Aorta (tissue), 5 donors: ENCODE results near the gene PARM1. TPM values are rescaled to one million over a fixed set of nuclear protein-coding genes. Genes with fewer than 3 reads are reported as not detected.

Experiments used
- ATAC-seq: fragments of 200-7000 bp; cut with Tn5 transposase; one replicate; pipeline ENCODE4 v1.9.1; 2022; ENCODE audit warnings: moderate library complexity; ENCODE audit not compliant: low FRiP score
- DNase-seq, 2 donors: peaks; one replicate each; pipeline ENCODE4 v3.0.0-alpha.2; 2020
- H3K27ac ChIP-seq, 2 donors: one replicate each; pipeline ENCODE4 v1.5.1; 2013; ENCODE audit warnings: low read length in 2 of 2, mild to moderate bottlenecking in 2 of 2, moderate library complexity in 2 of 2, control low read depth in 1 of 2, inconsistent platforms in 1 of 2, low read depth in 1 of 2
- H3K27me3 ChIP-seq, 2 donors: one replicate each; pipeline ENCODE4 v1.6.1; 2013; ENCODE audit warnings: control low read depth in 1 of 2, low read length in 1 of 2, mild to moderate bottlenecking in 1 of 2, moderate library complexity in 1 of 2; ENCODE audit not compliant: insufficient read depth in 2 of 2, control insufficient read depth in 1 of 2
- H3K36me3 ChIP-seq, 2 donors: one replicate each; pipeline ENCODE4 v1.6.1; 2013; ENCODE audit warnings: control low read depth in 1 of 2, low read length in 1 of 2, mild to moderate bottlenecking in 1 of 2; ENCODE audit not compliant: insufficient read depth in 2 of 2, control insufficient read depth in 1 of 2
- H3K4me1 ChIP-seq, 2 donors: one replicate each; pipeline ENCODE4 v1.6.1; 2013; ENCODE audit warnings: low read length in 2 of 2, control low read depth in 1 of 2, mild to moderate bottlenecking in 1 of 2, moderate library complexity in 1 of 2; ENCODE audit not compliant: insufficient read depth in 2 of 2, control insufficient read depth in 1 of 2
- H3K4me3 ChIP-seq, 2 donors: one replicate each; pipeline ENCODE4 v1.5.1; 2013; ENCODE audit warnings: low read length in 2 of 2, control low read depth in 1 of 2, mild to moderate bottlenecking in 1 of 2
- H3K9me3 ChIP-seq: one replicate; pipeline ENCODE4 v1.6.1; 2013; ENCODE audit warnings: mild to moderate bottlenecking, low read length; ENCODE audit not compliant: control insufficient read depth
- WGBS, 2 donors: extraction: QIAGEN DNeasy Blood & Tissue Kit; methylation state at CpG; one replicate each; pipeline ENCODE4 v1.1.7; 2013; 5-methylcytosine and 5-hydroxymethylcytosine counted together
- intact Hi-C, 2 donors: fragments of 100-400 bp; cut with DNase I; formaldehyde crosslinking; loops; one replicate each; pipeline versions ENCODE4 v1.14.2 to v1.15.0; 2022
- polyA plus RNA-seq, 2 donors: library from polyadenylated mRNA; stranded (reverse); fragments of 200-250 nt; gene quantifications; one replicate each; pipeline ENCODE4 v1.2.3, GENCODE V29; 2013
- total RNA-seq, 2 donors: library from RNA; stranded (reverse); fragmentation: NEBNext Ultra II Directional; extraction: Animal tissue kit (Norgen Biotek cat#: 25700); gene quantifications; one replicate each; pipeline ENCODE4 v1.2.1, GENCODE V29; 2021
- donor health status: healthy with polysubstance abuse.
- donor health status: Bipolar disorder and iron deficiency.
- donor health status: DM: no; HTN: no; CAD: no.
- donor health status: DM: no; HTN: no; CAD: no.
- donor health status: DM: yes; HTN: yes; CAD: no.

The PARM1 gene
- total and polyA plus RNA-seq, 4 donors, result 42.6 to 202 (median 80.4) TPM

DNA sequence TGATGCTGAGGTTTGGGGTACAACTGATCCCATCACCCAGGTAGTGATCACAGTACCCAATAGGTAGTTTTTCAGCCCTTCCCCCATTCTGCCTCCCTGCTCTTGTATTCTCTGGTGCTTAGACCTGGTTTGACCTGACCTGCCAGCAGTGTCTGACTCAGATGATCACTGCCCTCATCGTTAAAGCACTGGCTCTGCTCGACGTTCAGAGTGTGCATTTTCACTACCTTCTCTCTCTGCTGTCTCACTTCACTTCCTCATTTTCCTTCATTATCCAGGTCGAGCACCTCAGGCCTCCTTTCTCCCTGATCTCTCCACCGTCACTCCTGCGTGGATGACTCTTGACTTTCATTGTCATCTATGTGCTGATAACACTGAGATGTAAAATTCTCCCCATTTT is 83.6 kb downstream of the PARM1 start:
- Histone ChIP-seq H3K27ac (no peak overlapping the region), H3K4me3 (no peak overlapping the region), H3K9me3 (no peaks in the 10 kb centered on the region), H3K4me1 (no peaks in the 10 kb centered on the region), H3K36me3 (peaks cover 0 to 7% of the 10 kb centered on the region in 2 donors), H3K27me3 (no peaks in the 10 kb centered on the region)
- DNase-seq (no peak), ATAC-seq (no peak)
- 76 to 77% methylated on average over 6 of the region's 6 CpGs for WGBS, 2 donors
- intact Hi-C loops, result no loop called here

GRCh38 chr4:75018811-75019479 is 86.0 kb downstream of the PARM1 start:
- no peaks in the 10 kb centered on the region for H3K27me3 ChIP-seq
- H3K9me3 ChIP-seq, result no peaks in the 10 kb centered on the region
- WGBS, 2 donors, result 88 to 89% methylated on average over 3 of the region's 3 CpGs
- no peaks in the 10 kb centered on the region for H3K4me1 ChIP-seq
- intact Hi-C loops, result no loop called here
- no peak overlapping the region for H3K4me3 ChIP-seq
- ATAC-seq, result no peak
- H3K27ac ChIP-seq, result no peak overlapping the region
- H3K36me3 ChIP-seq, result peaks cover 0 to 1% of the 10 kb centered on the region in 2 donors
- DNase-seq, result no peak

- 91 to 92% methylated on average over 5 of the region's 5 CpGs for WGBS, 2 donors
- H3K36me3 ChIP-seq, result peaks cover 1 to 5% of the 10 kb centered on the region in 2 donors
- H3K27me3 ChIP-seq, result no peaks in the 10 kb centered on the region
- intact Hi-C loops, result no loop called here
- DNase-seq, result no peak
- H3K4me1 ChIP-seq, result no peaks in the 10 kb centered on the region
- no peaks in the 10 kb centered on the region for H3K9me3 ChIP-seq
- H3K4me3 ChIP-seq, result no peak overlapping the region
- ATAC-seq, result no peak
- no peak overlapping the region for H3K27ac ChIP-seq
Measured at GRCh38 chr4:75025431-75025830, 92.5 kb downstream of the PARM1 start.

DNA sequence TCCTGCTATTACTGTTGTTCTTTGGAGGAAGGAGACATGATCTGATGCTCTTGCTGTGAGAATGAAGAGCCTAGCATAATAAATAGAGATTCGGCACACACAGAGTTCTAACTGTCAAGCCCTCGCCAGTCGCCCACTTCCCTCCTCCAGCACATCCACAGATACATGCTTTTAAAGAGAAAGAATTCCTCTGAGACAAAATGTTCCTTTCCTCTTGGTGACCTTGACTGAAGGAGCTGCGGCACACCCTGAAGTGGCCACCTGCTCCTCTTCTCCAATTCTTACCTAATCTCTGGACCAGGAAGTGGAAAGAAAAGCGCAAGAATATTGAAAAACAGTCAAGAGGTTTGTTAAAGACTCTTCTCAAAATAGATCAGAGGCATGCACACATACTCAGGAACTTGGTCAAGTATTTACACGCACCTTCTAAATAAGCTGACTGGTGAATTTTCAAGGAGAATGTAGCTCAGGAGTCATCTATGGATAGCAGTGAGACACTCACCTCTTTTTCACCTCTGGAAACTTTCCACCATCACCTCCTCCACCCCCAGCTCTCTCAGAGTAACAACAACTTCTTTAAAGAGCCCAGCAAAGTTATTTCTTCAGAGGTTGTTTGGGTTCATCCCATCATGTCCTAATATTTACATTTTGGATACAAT is 95.4 kb downstream of the PARM1 start:
- H3K9me3 ChIP-seq, result no peaks in the 10 kb centered on the region
- 89 to 95% methylated on average over 6 of the region's 6 CpGs for whole genome bisulfite sequencing, 2 donors
- H3K27me3 ChIP-seq, result no peaks in the 10 kb centered on the region
- no peaks in the 10 kb centered on the region for H3K4me1 ChIP-seq
- intact Hi-C loops, result no loop called here
- no peak for DNase-seq
- no peak for ATAC-seq
- no peak overlapping the region for H3K4me3 ChIP-seq
- H3K27ac ChIP-seq, result no peak overlapping the region
- peaks cover 0 to 5% of the 10 kb centered on the region in 2 donors for H3K36me3 ChIP-seq

DNA sequence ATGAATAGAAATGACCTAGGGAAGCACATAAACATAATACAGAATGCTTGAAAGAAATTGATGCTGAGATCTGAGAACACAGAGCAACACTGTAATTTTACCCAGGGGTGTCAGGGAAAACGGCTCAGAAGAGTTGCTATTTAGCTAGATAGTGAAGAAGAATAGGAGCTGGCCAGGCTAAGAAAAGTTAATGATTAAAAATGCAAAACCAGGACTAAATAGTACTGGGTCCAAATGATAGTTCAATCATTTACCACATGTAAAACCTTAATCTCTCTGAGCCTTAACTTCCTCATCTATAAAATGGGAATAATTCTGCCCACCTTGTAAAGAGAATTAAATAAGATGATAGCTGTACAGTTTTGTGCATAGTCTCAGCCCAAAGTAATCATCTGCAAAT is 97.1 kb downstream of the PARM1 start:
- no peak overlapping the region for H3K27ac ChIP-seq
- intact Hi-C loops, result no loop called here
- ATAC-seq (no peak), DNase-seq (no peak)
- peaks cover 2 to 3% of the 10 kb centered on the region in 2 donors for H3K36me3 ChIP-seq
- no peaks in the 10 kb centered on the region for H3K4me1 ChIP-seq
- WGBS, 2 donors, result 91 to 95% methylated on average over 1 of the region's 1 CpG
- no peak overlapping the region for H3K4me3 ChIP-seq
- H3K9me3 ChIP-seq, result no peaks in the 10 kb centered on the region
- H3K27me3 ChIP-seq, result no peaks in the 10 kb centered on the region

DNA sequence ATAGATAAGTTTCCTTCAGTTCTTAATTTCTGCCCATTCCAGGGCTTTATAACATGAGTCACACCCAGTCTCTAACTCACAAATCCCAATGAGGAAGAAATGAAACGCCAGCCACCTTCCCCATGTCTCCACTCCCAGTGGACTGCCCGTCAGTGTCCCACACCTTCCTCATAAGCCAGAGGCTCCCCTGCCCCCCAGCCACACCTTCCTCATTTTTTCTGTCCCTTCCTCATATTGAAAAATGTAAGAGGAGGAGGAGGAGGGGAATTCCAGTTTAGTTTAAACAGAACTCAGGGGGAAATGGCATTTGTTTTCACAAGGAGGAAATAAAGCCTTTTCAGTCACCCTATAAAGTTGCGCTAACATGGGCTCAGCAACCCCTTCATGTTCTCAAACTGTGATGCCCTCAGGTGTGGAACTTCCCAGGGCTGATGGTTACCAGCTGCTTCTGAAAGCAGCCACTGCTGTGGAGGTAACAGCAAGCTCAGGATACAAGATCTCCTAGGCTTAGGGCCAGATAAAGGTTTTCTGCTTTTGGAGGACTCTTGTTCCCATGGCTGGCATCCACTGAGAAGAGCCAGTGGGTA is 97.8 kb downstream of the PARM1 start:
- Histone ChIP-seq H3K27ac (no peak overlapping the region), H3K4me1 (no peaks in the 10 kb centered on the region), H3K36me3 (peaks cover 0 to 2% of the 10 kb centered on the region in 2 donors), H3K4me3 (no peak overlapping the region), H3K9me3 (no peaks in the 10 kb centered on the region), H3K27me3 (no peaks in the 10 kb centered on the region)
- ATAC-seq, result no peak
- intact Hi-C loops, result no loop called here
- peak in 1 of 2 donors; percentile 57 for DNase-seq
- 90 to 95% methylated on average over 3 of the region's 3 CpGs for WGBS, 2 donors

GRCh38 chr4:75031775-75032174 is 98.9 kb downstream of the PARM1 start:
- DNase-seq (no peak), ATAC-seq (no peak)
- H3K4me3 ChIP-seq, result no peak overlapping the region
- H3K36me3 ChIP-seq, result peaks cover 0 to 2% of the 10 kb centered on the region in 2 donors
- H3K27me3 ChIP-seq, result no peaks in the 10 kb centered on the region
- no peaks in the 10 kb centered on the region for H3K9me3 ChIP-seq
- H3K27ac ChIP-seq, result no peak overlapping the region
- 91 to 95% methylated on average over 1 of the region's 1 CpG for WGBS, 2 donors
- H3K4me1 ChIP-seq, result no peaks in the 10 kb centered on the region
- intact Hi-C loops, result no loop called here

DNA sequence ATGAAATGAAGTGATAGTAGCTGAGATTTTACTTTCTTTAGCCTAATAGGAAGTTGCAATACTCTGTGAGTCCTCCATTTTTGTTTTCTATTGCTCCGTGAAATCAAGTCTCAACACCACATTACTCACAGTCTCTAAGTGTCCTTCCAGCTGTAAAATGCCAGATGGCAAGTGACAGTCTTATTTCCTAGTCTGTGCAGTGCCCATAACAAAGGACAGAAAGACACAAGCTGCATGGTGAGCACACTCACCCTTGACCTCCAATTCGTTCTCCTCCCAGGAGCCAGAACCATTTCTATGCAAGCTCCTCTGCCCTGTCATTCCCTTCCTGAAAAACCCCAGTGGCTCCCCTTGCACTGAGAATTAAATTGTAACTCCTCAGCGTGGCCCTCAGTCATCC is 101.6 kb downstream of the PARM1 start:
- DNase-seq (no peak), ATAC-seq (no peak)
- no peaks in the 10 kb centered on the region for H3K27me3 ChIP-seq
- WGBS, 2 donors, result 68 to 81% methylated on average over 3 of the region's 3 CpGs
- H3K4me3 ChIP-seq, result no peak overlapping the region
- intact Hi-C loops, result no loop called here
- H3K4me1 ChIP-seq, result no peaks in the 10 kb centered on the region
- H3K36me3 ChIP-seq, result peaks cover 0 to 2% of the 10 kb centered on the region in 2 donors
- no peak overlapping the region for H3K27ac ChIP-seq
- no peaks in the 10 kb centered on the region for H3K9me3 ChIP-seq

DNA sequence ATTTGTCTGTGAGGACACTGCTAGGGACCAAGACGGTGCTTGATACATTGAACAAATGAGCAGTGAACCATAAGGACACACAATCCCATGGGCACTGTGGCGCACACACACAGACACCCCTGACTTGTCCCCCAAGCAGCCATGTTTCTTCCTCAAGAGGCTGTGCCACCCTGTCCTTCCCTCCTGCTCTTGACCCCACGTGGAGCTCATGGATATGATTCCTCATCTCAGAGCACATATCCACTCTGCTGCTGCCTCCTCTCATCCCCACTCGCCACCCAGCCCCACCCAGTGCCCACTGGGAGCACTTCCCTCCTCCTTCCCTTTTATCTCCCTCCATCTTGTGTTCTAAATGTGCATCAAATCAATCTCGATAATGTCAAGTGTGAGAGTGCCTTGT is 102.4 kb downstream of the PARM1 start:
- no peak for DNase-seq

More for the DNA sequence above, 102.4 kb downstream of the PARM1 start:
- no peaks in the 10 kb centered on the region for H3K27me3 ChIP-seq
- intact Hi-C loops, result no loop called here
- H3K4me1 ChIP-seq, result no peaks in the 10 kb centered on the region
- no peak overlapping the region for H3K27ac ChIP-seq
- no peak for ATAC-seq
- no peak overlapping the region for H3K4me3 ChIP-seq
- WGBS, 2 donors, result 90 to 92% methylated on average over 5 of the region's 5 CpGs
- peaks cover 0 to 2% of the 10 kb centered on the region in 2 donors for H3K36me3 ChIP-seq
- no peaks in the 10 kb centered on the region for H3K9me3 ChIP-seq
